T-helper 1 cell treated with Interleukin-12 subunit alpha and Interleukin-12 subunit beta and Interleukin-4 antibody, amounts not matched to agents 30 ng/mL and 1 ng/mL, for 36 hours (primary cell): ENCODE measurements around the gene SLC25A24. TPM values are rescaled to one million over a fixed set of nuclear protein-coding genes. Genes with fewer than 3 reads are reported as not detected.
"Not testable (repeated sequence)": the region's sequence is repeated elsewhere in the genome, so short reads cannot be mapped to it uniquely, and the experiment has no call there.

Source experiments
- intact Hi-C: fragments of 100-400 bp; cut with micrococcal nuclease; formaldehyde crosslinking; loops from one replicate; pipeline ENCODE4 v1.15.1; 2024
- total RNA-seq: library from RNA; stranded (reverse); gene quantifications from 2 replicates; pipeline ENCODE4 v1.2.3, GENCODE V29; 2022

Gene SLC25A24
- total RNA-seq, 1 donor from 2014 or later: 25.6 TPM

DNA sequence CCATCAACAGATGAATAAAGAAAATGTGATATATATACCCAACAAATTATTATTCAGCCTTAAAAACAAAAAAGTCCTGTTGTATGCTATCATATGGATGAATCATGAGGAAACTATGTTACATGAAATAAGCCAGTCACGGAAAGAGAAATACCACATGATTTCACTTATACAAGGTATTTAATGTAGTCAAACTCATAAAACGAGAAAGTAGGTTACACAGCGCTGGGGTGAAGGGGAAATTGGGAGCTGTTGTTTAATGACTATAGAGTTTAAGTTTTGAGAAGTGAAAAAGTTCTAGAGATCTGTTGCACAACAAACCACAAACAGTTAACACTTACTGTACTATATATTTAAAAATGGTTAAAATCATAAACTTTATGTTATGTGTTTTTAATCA, 58.5 kb downstream of the SLC25A24 start:
- intact Hi-C loops: no loop called here

DNA sequence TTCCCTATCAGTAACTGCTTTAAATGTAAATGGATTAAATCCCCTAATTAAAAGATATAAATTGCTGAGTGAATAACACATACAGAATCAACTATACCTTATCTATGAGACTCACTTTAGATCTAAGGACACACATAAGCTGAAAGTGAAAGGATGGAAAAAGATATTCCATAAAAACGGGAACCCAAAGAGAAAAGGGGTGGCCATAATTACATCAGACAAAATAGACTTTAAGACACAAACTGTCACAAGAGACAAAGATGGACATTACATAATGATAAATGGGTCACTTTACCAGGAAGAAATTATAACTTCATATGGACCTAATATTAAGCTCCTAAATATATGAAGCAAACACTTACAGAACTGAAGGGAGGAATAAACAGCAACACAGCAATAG, 59.2 kb downstream of the SLC25A24 start:
- intact Hi-C loops: no loop called here

DNA sequence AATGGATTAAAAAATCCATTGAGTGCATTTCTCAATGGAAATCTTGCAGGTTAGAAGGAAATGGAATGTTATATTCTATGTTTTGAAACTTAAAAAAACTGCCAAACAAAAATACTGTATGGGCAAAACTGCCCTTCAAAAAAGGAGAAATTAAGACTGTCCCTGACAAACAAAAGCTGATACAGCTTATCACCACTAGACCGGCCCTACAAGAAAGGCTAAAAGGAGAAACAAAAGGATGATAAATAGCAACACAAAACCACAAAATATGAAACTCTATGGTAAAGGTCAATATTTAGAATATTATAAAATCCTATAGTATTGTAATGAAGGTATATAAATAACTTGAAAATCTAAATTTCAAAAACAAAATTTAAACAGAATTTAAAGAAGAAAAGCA, 60.0 kb downstream of the SLC25A24 start:
- intact Hi-C loops: no loop called here

DNA sequence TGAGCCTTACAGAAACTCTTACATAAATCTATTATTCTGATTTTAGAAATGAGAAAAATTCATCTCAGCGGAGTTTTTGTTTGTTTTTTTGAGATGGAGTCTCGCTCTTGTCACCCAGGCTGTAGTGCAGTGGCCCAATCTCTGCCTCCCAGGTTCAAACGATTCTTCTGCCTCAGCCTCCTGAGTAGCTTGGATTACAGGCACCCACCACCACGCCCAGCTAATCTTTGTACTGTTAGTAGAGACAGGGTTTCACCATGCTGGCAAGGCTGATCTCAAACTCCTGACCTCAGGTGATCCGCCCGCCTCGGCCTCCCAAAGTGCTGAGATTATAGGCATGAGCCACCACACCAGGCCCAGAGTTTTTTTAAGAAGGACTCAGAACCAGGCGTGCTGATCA, 60.6 kb downstream of the SLC25A24 start:
- intact Hi-C loops: not testable (repeated sequence)

DNA sequence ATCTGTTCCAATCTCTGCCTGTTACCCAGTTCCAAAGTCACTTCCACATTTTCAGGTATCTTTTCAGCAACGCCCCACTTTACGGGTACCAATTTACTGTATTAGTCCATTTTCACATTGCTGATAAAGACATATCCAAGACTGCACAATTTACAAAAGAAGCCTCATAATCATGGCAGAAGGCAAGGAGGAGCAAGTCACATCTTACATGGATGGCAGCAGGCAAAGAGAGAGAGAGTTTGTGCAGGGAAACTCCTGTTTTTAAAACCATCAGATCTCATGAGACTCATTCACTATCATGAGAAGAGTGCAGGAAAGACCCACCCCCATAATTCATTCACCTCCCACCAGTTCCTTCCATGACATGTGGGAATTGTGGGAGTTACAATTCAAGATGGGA, 67.0 kb downstream of the SLC25A24 start:
- intact Hi-C loops: not testable (repeated sequence)

DNA sequence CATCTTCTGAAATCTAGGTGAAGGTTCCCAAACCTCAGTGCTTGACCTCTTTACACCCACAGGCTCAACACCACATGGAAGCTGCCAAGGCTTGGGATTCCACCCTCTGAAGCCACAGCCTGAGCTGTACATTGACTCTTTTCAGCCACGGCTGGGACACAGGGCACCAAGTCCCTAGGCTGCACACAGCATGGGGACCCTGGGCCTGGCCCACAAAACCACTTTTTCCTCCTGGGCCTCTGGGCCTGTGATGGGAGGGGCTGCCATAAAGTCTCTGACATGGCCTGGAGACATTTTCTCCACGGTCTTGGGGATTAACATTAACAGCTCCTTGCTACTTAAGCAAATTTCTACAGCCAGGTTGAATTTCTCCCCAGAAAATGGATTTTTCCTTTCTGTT, 67.8 kb downstream of the SLC25A24 start:
- intact Hi-C loops: not testable (repeated sequence)

DNA sequence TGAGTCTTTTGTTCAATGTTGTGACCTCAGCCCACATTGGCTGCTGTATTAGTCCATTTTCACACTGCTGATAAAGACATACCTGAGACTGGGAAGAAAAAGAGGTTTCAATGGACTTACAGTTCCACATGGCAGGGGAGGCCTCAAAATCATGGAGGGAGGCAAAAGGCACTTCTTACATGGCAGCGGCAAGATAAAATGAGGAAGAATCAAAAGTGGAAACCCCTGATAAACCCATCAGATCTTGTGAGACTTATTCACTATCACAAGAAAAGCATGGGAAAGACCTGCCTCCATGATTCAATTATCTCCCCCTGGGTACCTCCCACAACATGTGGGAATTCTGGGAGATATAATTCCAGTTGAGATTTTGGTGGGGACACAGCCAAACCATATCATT, 68.9 kb downstream of the SLC25A24 start:
- intact Hi-C loops: not testable (repeated sequence)

DNA sequence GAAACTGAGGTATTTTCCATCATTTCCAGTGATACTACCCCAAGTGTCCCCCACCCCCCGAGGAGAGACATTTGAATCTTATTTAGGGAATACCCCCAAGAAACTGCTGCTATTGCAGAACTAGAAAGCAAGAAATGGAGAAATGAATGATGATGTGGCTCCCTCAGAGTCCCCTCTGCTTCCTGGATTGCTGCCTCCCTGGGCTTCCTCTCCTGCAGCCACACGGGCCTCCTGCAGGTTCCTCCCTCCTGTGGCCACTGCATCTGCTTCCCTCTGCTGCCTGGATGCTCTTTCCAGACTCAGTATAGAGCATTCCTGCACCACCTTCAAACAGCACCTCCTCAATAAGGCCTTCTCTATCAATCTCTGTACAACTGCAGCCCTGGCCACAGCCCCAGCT, 69.3 kb downstream of the SLC25A24 start:
- intact Hi-C loops: no loop called here

DNA sequence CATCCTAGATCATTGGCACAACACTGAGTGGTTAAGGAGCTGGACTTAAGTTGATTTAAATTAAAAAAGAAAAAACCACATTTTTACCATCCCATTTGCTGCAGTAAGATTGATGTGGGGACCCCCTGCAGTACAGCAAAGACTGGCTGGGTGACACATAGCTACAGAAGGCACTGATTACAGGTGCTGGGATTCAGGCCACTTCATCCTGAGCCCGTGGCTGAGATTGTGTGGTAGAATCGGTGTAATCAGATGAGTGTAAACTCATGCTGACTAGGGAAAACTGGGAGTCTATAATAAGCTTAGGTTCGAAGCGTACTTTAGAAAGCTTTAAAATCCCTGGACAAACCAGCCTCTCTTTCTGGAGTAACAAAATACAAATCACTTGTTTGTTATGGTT, 70.1 kb downstream of the SLC25A24 start:
- intact Hi-C loops: loop anchor here (5.0 kb wide), 3 partner anchors 88 to 432 kb away; partner anchors contain the start of gene EEIG2

DNA sequence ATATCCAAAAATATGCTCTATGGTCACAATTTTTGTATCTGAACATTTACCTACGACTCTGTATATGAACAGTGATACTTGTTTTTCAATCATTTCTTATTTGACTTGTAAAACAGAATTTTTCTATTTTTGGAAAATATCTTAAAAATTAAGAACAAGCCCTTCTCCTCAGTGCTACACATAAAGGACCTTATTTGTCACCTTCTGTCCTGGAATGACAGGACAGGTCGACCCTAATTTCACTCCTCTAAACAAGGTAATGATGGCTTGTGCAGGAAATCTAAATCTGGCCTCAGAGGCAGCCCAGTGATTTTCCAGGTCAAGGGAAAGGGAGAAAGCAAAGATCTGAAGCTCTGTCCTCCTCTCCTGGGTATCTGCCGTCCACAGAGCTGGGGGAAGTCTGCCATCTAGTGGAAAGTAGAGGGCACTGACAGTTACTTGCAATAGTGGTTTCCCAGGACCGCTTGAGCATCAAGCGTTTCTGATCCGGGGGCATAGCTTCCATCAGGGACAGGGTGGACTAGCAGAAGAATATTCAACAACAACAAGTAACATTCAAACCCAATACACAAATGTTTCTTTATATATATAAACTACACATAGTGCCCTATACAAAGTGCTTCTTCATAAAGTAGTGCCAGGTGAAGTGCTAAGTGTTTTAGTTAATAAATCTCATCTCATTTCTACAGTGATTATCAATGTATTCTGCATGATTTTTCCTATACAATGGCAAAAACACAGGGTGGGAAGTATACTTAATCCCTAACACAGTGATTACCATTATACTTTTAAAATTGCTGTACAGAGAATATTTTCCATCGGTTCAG, 74.6 kb downstream of the SLC25A24 start:
- intact Hi-C loops: loop anchor here (1.0 to 5.0 kb wide), 10 partner anchors 47 to 517 kb away; partner anchors contain the start of gene EEIG2

DNA sequence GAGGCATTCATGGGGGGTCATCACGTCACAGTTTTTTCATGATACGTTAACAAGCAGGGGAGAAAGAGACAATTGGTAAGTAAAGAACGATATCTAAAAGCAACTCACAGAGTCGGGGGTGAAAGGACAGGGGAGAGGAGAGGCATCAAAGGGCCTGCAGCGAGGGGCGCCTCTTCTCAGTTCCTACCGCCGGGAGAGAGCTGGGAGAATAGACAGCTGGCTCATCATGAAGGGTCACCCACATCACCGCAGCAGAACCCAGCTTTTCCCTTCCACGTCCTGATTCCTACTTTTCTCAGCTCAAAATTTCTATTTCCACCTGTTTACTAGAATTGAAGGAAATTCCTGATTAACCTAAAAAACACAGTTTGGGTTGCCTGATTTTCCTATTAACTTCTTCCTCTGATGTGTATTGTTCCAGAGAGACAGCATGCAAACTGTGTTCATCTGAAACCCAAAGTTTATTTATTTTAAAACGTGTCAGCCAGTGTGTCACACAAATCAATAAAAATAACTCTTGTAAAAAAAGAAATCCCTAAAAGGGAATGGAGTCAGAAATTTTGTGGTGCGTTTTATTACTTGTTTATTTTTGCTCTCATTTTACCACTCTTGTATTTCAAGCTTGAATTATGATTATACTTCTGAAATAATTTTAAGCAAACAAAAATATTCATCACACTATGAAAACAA, 75.4 kb downstream of the SLC25A24 start:
- intact Hi-C loops: loop anchor here (1.0 to 5.0 kb wide), 10 partner anchors 46 to 518 kb away; partner anchors contain the start of gene EEIG2

DNA sequence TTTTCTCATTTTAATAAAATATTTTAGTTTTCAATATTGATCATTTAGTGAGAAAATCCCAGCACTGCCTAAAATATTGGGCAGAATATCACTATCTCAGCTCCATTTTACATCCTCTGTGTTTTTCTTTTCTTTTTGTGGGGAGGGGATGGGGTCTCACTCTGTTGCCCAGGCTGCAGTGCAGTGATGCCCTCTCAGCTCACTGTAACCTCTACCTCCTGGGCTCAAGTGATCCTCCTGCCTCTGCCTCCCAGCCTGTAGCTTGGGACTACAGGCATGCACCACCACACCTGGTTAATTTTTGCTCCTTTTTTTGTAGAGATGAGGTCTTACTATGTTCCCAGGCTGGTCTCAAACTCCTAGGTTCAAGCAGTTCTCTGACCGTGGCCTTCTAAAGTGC, 76.1 kb downstream of the SLC25A24 start:
- intact Hi-C loops: loop anchor here (2.0 kb wide), 2 partner anchors 45 to 519 kb away; no protein-coding TSS in a partner anchor

DNA sequence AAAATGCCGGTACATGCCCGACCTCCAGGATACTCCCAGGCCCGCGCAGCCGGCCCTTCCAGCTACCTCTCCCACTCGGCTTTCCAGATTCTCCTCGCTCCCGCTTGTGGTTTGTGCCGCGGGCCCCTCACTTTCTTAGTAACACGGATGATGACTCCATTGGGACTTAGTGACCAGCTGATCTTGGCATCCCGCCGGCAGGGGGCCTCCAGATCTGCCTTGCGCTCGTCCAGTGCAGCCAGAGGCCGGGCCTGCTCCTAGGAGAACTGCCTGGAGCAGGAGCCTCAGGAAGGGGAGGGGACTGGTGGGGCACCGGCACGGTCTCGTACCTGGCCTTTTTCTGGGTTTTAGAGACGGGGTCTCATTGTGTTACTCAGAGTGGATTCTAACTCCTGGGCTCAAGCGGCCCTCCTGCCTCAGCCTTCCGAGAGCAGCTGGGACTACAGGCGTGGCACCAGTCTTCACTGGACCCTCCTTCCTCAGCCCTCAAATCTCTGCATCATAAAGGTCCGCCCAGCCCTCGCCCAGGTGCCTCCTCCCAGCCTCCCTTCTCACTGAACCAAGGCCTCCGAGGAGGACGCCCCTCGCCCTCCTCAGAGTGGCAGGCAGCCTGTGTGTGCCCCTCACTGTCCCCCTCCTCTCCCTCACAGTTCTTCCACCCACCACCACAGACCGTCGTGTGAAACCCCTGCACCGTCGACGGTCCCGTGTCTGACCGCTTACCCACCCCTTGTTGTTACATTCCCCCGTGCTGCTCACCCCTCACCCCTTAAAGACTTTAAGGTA, 78.6 kb downstream of the SLC25A24 start:
- intact Hi-C loops: no loop called here

DNA sequence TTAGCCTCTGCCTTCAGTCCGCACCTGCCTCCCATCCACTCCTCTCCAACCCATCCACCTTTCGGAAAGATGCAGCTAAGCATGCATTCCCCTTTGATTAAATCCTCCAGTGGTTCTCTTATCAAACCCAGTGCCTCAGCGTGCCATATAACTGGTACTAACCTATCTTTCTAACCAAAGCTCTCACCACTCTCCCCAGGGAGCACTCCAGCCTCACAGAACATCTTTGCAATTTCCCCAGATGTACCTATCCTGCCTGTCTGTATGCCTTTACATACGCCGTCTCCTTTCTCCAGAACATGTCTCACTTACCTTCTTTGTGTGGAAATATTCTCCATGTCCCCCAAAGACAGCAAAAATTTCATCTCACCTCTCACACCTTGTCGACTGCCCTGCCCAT, 80.0 kb downstream of the SLC25A24 start:
- intact Hi-C loops: no loop called here

DNA sequence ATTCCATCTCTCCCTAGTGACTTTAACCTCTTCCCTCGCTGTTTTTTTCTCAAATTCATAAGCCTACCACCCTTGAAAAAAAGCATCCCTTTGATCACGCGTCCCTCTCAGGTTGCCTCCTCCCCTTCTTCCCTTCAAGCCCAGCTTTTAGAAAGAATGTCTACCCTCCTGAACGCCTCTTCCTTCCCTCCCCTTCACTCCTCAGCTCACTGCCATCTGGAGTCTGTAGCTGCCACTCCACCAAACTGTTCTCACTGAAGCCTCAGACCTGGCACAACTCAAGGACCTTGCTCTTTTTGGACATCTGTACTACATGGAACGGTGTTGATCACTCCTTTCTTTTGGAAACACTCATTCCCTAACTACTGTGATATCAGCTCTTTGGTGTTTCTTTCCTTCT, 80.6 kb downstream of the SLC25A24 start:
- intact Hi-C loops: no loop called here

DNA sequence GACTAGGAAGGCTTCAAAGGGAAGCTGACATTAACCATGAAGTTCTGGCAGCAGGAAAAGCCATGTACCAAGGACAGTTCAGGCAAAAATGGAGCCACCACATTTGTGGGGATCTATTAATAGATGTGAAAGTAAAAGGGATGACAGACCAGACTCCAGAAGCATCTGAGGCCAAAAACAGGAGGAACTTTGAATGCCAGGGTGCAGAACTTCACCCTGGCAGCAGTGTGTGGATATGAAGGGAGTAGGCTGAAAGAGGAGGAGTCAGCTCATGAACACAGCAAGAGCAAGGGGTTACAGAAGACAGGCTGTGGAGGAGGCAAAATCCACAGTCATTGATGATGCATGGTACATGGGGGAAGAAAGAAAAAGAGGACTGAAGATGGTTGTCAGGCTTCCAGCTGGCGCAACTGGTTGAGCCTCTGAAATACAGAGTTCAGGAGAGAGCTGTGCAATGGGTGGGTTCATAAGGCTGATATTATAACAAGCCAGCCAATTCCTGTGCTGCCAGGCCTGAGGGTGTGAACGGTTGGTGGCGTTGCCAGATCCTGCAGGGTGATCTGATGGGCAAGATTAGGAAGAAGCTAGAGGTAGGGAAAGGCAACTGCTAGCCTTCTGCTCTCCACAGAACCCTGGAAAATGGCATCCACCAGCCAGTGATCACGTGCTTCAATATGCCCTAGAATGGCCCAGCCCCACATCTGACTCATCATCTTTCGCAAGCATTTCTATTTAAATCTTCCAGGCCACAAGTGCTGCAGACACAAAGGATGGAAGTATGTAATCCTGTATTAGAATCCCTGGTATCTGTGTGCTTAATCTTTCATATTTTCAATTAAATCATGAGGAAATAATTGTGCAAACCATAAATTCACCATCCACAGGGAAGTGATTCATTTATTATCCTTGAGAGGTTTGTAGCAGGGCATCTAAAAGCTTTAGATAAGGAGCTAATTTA, 81.9 kb downstream of the SLC25A24 start:
- intact Hi-C loops: no loop called here

DNA sequence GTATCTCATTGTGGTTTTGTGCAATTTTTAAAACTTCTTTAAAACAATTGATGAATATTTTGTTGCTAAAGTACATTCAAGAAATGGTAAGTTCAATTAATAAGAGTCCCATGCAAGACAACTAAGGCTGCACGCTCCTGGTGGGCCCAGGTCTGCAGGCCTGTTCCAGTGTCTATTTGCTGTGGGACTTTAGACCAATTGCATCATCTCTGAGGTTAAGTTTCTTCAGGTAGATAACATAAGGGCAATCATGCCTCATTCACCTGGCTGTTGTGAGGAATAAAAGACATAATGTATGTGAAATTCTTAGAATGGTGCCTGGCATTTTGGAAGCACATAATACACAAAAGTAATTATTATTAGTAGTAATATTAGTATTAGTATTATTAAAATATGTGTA, 82.9 kb downstream of the SLC25A24 start:
- intact Hi-C loops: no loop called here

DNA sequence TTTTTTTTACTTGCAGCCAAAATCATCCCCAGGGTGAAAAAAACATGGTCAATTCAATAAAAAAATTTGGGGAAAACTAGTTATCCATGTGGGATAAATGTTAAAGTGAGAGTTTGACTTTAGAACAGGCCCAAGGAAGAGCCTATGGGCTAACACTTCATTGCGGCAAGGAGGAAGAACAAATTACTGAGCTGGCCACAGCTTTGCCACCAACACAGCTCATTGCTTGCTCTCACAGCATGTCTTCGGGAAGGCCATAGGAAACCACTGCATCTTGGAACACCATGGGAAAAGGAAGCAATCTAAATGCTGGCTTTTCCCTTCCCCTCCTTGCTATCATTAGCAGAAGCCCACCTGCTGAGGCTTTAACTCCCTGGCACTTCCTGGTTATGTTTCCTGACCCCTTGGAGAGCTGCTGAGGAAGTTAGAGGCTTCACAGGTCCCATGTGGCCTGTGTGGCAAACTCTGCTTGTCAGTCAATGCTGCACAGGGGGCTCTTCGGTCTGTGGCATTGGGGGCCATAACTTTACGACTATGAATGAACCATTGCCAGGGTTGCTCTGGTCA, 86.0 kb downstream of the SLC25A24 start:
- intact Hi-C loops: no loop called here

DNA sequence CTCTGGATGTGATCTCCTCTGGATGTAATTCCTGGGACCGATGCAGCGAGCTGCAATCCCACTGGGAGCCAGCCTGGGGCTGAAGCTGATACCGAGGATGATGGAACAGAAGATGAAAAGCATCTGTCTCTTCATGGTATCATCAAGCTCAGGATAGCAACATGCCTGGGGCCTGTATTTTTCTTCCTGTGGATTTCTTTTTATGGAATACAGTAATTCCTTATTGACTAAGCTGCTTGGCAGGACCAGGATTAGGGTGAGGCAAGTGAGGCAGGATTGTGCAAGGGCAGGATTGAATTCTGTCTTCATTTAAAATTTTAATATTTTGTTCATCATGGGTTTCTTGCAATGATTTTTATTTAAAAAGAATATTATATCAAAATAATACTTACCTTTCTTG, 86.6 kb downstream of the SLC25A24 start:
- intact Hi-C loops: no loop called here

DNA sequence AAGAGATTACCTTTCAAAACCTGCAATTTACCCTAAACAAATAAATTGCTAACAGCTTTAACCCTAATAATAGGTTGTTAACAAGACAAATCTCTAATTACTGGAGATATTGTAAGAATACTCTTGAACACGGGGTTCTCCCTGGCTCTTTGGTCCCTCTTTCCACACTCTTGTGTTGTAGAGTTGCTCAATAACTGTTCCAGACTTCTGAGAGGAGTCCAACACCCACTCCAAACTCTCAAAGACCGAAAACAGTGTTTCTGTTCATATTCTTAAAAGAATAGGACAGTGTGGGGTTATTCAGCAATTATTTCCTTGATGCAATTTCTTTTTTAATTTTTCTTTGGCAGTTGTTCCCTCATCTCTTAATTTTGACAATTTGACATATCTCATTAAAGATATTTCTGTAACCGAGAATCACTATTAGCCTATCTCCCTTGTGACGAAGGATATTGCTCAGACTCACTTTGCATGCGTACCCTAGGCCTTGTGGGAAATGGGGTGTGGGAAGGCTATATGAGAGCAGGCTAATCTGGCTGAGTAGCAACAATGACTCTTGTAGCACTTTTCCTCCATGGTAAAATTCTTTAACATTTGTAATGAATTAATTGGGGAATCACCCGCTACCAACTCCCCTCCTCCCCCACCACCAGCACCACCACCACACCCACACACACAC, 90.7 kb downstream of the SLC25A24 start:
- intact Hi-C loops: no loop called here
